ENCODE measurements around the gene PHLPP1.

GRCh38 chr18:62992877-62993365 is 277.6 kb downstream of the PHLPP1 start:
- TF ChIP-seq, protein P1, sequence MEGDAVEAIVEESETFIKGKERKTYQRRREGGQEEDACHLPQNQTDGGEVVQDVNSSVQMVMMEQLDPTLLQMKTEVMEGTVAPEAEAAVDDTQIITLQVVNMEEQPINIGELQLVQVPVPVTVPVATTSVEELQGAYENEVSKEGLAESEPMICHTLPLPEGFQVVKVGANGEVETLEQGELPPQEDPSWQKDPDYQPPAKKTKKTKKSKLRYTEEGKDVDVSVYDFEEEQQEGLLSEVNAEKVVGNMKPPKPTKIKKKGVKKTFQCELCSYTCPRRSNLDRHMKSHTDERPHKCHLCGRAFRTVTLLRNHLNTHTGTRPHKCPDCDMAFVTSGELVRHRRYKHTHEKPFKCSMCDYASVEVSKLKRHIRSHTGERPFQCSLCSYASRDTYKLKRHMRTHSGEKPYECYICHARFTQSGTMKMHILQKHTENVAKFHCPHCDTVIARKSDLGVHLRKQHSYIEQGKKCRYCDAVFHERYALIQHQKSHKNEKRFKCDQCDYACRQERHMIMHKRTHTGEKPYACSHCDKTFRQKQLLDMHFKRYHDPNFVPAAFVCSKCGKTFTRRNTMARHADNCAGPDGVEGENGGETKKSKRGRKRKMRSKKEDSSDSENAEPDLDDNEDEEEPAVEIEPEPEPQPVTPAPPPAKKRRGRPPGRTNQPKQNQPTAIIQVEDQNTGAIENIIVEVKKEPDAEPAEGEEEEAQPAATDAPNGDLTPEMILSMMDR (IDR thresholded peaks at IDR 0.05) = no peak
- no peak for TF ChIP-seq POLR2A (IDR thresholded peaks at IDR 0.05)

All from ovary (tissue), 3 donors.